CD4-positive, alpha-beta T cell treated with Interleukin-15 for 1 hour (primary cell): ENCODE data around the gene TBX3.
"Not testable (repeated sequence)": the region's sequence is repeated elsewhere in the genome, so short reads cannot be mapped to it uniquely, and the experiment has no call there.

Experiments
- DNase-seq: peaks from one replicate; pipeline ENCODE4 v3.0.0-alpha.2; 2020

The TBX3 gene

DNA sequence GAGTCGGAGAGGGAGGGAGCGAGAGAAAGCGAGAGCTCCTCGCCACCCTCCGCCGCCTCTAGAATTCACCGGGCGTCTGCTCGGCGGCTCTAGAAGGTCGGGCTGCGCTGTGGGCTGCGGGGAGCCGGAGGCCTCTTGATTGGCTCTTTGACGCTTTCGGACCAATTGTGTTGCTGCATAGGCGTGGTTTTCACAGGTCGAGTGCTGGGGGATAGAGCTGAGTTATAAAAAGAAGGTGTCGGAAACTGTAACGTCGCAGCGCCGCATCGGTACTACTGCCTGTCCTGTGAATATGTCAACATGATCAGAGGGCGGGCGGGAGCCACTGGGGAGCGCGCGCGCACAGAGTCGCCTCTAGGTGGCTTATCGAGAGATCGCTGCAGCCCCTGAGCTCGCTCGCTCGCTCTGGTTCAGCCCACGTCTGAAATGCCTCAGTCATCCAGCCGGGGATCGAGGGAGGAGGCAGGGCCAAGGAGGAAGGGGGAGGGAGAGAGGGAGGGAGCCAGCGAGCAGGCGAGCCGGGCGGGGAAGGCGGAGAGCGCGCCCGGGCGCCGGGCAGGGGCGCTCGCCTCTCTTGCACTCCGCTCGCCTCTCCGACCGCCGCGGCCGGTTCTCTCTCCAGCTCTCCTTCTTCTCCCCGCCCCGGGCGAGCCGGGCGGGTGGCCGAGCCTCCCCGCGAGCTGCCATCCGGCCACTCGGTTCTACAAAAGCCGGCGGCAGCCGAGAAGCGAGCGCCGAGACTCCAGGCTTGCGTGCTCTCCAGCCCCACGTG is at the start of gene TBX3:
TBX3 (minus strand) TSS at position 78 of the 772 bp plus-strand sequence. CDS start 975 bp downstream, outside the sequence.
- DNase-seq: peak; percentile 48

DNA sequence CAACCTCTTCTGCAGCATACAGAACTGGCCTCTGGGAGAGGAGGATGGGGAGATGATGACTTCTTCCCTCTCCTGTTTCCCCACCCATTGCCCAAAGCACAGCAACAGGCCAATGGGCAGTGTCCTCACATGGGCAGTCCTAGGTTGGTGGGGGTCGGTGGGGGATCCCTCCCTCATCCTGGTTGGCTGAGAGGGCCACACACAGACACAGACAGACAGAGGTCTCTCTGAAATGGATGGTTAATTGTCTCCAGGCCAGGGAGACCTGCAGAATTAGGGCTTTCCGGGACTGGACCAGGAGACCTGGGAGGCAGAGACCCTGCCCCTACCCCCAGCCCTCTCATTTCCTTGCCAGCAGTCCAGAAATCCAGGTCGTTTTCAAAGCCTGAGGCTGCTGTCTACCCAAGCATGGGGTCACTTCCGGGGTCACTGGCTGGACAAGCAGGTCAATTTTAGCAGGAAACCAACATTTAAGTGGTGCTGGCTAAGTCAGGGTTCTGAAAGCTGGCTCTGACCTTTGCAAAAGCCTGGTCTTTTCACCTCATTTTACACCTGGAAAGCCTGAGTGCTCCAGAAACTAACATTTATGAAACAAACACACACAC is 48.6 kb upstream of the TBX3 start:
- no peak for DNase-seq

DNA sequence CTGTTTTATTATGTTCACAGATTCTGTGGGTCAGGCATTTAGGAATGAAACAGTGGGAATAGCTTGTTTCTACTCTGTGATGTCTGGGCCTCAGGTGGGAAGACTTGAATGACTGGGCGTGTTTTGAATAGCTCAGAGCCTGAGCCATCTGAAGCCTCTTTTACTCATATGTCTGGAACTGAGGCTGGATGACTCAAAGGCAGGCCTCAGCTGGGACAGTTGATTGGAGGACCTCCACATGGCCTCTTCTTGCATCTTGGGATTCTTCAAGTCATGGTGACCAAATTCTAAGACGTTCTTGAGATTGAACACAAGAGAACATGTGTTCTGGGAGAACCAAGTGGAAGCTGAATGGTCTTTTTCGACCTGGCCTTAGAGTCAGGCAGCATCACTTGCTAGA is 45.8 kb upstream of the TBX3 start:
- DNase-seq: no peak

DNA sequence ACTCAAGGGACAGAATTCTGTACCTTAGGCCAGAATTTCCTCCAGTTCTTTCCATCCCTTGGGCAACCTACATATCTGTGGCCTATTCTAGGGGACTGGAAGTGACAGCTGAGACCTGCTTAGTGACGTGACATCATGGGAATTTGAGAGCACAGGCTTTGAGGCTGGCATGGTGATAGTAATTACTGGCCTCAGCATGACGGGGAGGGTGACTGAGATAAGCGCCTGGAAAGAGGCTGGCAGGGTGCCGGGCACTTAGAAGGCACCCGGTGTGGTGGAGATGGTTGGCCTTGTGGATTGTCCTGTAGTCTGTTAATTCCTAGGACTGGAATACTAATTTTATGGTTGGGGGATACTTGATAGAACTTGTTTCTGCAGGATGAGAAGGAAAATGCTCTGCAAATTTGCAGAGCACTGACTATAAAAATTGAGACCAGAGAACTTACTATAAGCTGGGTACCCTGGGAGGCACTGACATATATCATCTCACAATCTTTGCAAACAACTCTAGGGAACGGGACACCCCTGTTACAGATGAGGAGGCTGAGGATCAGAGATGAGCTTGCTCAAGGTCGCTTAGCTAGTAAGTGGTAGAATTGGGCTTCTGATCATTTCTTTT is 42.2 kb upstream of the TBX3 start:
- no peak for DNase-seq

DNA sequence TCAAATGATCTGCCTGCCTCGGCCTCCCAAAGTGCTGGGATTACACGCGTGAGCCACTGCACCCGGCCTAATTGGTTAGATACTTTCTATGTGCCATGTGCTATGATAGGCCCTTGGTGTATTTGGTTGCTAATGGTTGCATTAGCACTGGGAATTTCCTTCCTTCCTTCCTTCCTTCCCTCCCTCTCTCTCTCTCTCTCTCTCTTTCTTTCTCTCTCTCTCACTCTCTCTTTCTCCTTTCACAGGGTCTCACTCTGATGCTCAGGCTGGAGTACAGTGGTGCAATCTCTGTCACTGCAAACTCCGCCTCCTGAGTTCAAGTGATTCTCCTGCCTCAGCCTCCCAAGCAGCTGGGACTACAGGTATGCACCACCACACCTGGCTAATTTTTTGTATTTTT is 38.2 kb upstream of the TBX3 start:
- not testable (repeated sequence) for DNase-seq

DNA sequence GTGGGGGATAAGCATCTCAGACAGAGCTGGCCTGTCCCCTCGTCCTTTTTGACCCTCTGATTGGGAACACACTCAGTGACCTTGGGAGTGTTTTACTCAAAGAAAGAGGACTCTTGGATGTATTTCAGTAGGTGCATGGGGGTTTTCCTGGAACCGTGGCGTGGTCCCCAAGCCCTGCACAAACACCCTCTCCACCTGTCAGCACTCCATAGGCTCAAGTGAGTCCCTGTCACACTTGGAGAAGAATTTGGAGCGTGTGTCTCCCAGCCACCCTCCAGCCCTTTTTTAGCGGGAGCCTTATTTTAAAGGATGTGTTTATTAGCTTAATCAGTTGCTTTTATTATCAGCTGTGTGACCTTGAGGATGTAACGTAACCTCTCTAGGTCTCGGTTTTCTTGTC is 37.3 kb upstream of the TBX3 start:
- no peak for DNase-seq

DNA sequence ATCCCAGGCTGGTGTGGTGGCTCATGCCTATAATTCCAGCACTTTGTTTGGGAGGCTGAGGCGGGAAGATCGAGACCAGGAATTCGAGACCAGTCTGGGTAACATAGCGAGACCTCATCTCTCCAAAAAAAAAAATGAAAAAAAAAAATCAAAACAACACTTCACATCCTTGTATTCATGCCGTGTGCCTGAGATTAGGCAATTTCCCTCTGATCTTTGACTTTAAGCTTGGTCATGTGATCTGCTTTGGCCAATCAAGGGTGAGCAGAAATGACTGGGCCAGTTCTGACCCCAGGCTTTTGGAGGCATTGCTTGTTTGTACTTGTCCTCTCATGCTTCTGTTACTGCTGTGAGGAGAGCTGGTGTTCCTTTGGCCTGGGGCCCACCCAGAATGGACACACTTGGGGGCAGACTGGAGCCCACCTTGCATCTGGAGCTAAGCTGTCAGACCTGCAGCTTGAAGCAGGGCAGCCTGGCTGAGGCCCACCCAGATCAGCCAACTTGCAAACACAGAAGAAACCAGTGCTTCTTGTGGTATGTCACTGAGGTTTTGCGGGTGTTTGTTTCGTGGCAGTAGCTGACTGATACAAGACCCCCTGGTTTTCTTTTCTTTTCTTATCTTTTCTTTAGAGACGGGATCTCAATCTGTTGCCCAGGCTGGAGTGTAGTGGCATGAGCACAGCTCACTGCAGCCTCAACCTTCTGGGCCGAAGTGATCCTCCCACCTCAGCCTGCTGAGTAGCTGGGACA is 29.7 kb upstream of the TBX3 start:
- no peak for DNase-seq

DNA sequence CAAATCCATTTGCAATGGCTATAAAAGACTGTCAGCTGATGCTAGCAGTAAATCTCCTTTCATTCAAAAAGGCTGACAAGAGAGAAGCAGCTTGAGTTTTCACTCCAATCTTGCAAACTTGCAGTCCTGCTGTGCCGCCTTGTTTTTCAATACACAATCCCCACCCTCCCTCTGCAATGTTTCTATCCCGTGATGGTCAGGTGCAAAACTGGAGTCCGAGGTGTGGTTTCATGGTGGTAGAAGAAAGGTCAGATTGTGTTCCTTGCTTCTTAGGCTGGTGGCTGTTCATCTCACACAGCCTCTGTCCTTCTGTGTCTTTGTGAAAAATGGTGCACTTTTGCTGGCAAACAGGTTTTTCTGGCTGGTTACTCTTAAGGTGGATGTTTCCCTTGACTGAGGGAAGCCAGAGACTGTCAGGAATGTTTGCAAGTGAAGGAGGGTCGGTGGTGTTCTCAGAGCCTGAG is 27.7 kb upstream of the TBX3 start:
- no peak for DNase-seq

DNA sequence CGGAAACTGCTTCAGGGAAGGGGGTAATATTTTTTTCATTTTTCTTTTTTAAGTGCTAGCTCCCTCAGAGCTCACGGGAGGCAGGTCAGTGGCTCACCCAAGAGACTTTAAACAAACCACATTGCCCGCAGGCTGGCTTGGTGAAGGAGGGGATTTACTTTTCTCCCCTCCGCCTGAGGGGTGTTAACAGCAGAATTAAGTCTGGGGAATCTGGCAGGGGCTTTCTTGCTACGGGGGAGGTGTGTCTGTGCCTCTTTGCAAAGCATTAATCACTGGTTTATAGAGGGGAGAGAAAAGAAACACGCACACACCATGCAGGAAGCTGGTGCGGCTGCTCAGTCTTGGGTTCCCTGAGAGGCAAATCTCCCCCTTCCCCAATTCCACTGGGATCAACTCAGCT is 26.2 kb upstream of the TBX3 start:
- no peak for DNase-seq

DNA sequence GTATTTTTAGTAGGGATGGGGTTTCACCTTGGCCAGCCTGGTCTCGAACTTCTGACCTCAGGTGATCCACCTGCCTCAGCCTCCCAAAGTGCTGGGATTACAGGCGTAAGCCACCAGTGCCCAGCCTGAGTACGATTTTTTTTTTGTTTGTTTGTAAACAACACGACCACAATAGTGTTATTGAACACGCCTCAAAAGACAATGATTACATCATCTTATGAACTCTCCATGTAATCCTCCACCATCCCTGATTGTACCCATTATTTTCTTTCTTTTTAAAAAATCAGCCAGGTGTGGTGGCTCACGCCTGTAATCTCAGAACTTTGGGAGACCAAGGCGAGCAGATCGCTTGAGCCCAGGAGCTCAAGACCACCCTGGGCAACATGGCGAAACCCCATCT is 25.1 kb upstream of the TBX3 start:
- no peak for DNase-seq

DNA sequence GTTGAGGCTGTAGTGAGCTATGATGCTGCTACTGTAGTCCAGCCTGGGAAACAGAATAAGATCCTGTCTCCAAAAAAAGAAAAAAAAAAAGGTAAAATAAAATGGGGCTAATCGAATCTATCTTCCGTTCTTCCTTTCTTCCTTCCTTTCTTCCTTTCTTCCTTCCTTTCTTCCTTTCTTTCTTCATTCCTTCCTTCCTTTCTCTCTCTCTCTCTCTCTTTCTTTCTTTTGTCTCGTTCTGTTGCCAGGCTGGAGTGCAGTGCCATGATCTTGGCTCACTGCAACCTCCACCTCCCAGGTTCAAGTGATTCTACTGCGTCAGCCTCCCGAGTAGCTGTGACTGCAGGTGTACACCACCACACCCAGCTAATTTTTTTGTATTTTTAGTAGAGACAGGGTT is 24.6 kb upstream of the TBX3 start:
- not testable (repeated sequence) for DNase-seq

DNA sequence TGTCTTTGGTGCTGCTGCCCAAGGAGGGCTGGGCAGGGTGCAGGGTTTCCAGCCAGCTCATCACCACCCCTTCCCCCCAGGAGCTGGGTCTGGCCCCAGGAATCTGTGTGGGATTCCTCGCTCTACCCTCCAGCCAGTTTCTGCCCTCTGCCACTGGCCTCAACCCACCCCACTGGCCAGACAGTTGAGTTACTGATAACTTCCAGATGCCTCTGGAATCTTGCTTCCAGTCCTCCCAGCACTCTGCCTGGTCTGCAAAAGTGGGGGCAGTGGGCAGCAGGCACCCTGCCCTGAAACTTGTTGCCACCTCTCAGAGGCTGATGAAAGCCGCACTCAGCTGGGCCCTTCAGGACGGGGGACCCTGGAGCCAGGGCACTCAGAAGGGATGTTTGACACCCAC is 20.1 kb upstream of the TBX3 start:
- DNase-seq: no peak

DNA sequence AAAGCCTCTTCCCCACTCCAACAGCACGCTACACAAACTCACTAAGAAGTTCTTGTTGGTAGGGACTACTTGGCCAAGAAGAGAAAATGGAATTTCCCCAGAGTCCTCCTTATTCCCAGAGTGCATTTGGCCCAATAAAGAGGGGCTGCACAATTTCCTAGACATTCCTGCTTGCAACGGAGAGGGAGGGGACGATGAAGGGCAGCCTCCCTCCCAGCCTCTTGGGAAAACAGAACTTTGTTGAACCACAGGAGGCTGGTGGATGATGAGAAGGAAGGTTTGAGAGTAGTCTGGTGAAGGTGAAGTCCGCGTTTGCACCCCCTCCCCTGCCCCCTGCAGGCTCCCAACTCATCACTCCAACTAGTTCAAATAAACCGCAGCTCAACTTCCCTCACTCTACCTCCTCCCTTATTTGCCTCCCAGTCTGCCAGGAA is 19.1 kb upstream of the TBX3 start:
- DNase-seq: no peak

DNA sequence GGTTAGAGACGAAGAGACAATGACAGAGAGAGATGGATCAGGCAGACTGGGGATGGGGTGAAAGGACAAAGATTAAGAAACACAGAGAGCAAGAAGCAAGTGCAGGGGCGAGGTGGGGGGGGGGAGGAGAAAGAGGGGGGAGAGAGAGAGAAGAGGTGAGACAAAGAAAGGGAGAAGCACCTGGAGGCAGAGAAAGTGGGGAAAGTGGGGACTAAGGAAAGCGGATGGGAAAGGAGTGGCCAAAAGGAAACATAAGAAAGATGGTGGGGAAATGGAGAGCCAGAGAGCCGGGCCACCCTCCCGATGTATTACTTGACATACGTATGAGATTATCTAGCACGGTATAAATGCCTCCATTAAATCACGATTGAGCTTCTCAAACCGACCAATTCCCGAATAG is 18.5 kb upstream of the TBX3 start:
- no peak for DNase-seq

DNA sequence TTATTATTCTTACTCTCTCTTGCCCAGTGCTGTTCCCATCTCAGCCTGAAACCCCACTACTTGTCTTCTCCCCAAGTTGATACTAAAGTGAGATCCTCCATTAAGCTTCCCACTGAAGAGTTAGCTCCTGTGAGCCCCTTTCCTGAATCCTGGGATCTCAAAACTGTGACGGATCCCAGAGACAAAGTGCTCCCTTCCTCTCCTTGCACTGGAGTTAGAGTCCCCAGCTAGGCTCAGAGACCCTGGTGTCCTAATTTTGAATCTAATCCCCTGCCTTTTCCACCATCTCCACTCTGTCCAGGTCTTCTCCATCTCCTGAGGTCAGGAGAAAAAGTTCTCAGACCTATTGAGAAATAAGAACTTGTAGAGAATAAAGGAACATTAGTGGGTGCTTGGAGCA is 17.6 kb upstream of the TBX3 start:
- DNase-seq: no peak

DNA sequence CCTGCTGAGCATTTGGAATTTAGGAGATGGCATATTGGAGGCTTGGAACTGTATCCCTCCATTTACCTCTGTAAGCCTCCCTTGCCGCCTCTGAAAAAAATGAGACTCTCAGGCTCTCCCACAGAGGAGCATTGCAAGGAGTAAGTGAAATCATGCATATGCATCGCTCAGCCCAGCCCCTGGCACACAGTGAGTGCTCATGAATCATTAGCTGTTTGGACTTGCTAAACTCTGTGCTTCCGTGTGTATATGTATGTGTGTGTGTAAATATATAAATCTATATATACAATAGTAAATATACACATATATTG is 17.1 kb upstream of the TBX3 start:
- DNase-seq: no peak

DNA sequence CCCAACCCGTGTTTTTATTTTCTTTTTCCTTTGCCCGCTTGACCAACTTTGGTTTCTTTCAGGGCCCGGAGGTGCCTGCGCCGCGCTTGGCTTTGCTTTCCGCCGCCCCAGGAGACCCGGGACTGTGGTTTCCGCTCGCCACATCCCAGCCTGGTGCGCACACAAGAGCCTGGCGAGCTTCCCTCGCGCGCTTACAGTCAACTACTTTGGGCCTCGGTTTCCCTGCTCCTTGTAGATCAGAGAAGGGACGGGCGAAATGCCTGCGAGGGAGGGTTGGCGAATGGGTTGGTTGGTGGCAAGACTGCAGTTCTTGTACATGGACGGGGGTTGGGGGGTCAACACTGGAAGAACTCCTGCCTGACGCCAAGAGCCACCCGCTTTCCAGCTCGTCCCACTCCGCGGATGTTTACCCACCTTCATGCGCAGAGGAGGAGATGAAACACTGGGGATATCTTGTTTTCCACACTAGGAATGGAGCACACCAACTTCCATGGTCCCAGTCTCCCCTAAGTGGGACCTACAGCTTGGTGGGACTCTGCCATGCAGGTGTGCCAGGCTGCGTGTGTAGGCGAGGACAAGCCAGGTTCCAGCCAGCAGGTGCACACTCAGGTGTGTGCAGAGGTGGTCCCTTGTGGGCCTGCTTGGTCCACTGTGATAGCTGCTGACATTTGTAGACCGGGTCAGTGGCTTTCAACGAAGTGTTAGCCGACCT is 16.6 kb upstream of the TBX3 start:
- DNase-seq: no peak

DNA sequence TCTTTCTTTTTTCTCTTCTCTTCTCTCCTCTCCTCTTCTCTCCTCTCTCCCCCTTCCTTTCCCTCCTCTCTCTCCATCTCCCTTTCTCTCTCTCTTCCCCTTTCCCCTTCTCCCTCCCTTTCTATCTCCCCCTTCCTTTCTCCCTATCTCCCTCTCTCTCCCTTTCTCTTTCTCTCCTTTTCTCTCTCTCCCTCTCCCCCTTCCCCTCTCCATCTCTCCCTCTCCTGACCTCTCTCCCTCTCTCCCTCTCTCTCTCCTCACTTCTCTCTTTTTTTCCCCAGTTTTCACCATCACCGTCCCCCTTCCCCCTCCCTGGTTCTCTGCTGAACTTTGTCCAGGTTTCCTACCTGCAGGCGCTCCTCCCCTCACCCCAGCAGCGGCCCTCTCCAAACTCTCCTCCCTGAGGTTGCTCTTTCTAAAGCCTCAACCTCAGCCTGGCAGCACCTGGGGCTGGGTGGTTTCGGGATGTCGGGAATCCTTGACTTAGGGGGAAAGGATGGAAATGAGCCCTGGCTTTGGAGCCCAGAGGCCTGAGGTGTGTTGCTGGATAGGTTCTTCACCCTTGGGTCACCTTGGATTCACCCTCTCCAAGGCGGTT is 14.7 kb upstream of the TBX3 start:
- no peak for DNase-seq

DNA sequence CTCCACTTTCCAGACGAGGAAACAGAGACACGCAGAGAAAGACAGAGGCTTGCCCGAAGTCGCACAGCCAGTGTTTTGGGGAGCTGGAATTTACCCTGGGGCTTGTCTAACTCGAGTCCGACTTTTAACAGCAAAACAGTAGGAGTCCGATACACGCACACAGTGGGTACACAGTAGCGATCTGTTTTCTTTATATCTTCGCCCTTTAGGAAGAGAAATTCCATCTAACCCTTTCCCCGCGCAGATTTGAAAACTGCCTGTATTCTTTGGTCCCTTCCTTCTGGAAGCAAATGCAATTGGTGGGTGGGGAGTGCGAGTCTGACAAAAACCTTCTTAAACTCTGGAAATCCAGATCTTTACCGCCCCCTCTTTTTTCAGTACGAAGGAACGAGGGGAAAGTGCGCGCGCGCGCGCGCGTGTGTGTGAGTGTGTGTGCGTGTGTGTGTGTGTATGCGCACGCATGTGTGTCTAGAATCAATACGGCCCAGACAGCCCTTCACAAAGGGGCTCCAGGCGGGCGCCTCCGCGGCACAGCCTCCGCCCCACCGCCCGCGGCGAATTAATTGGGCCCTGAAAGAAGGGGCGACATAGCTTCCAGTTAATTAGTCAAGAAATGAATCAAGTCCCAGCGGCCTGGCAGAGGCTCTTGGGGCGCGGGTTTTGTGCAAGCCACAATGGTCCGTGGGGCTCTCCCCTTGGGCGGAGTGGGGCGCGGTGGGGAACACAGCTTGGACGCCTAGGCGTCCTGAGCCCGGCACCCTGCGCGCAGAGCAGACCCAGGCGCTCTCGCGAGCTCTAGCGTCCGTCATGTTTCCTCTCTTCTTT is 14.0 kb upstream of the TBX3 start:
- DNase-seq: no peak

DNA sequence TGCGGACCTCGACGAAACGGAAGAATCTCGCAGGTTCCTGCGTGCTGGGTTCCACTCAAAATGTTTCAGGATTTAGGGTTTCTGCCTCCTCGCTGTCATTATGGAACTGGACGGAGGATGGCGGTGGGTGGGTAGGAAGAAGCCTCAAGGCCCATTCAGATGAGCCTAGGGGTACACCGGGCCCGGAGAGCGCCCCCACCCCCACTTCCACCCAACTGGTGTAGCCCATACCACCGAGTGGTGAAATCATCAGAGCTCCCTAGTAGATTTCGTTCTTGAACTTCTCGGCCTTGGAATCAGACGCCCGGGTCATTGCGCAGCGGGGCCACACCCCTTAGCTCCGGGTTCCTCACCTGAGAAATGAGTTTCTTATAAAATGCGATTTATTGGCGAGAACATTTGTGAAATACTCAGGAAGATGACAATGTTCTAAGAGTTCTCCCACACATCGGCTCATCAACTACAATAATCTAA is 13.3 kb upstream of the TBX3 start:
- DNase-seq: no peak

DNA sequence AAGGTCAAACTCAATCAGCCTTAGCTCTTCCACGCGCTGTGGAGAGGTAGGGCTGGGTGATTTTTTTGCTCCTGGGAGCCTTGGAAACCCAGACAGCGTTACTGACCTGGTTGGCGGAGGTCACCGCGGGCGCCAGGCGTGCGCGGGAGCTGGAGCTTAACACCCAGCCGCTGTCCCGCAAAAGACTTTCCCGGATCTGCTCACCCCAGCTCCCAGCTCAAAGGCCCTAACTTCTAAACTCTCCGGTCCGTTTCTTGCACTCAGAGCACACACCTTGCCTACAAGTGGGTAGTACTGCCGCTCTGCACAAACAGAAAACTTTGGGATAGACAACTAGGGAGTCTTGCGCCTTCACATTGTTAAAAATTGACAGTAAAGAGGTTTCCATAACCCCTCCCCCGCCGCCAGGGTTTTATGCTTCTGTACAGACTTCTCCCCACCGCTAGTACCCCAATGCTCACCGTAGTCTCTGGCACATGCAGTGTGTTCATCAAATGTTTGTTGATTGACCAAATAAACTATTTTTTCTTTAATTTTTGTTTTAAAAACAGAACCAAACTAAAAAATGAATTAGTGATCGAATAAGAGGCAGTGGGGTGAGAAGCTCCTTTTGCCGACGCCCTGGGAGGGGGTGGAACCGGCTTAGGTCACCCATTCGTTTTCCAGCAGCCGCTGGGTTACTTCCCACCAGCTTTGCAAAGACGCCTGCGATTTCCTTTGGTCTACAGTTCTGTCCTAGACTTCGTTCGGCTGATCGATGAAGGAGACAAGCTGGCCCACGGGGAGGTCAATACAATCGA is 12.7 kb upstream of the TBX3 start:
- no peak for DNase-seq
